DND-41 (cell line): ENCODE measurements around the gene TMA7B.

Experiments used
- ATAC-seq: fragments of 200-7000 bp; cut with Tn5 transposase; 3 replicates; pipeline ENCODE4 v1.9.1; 2021; ENCODE audit warnings: low read depth; ENCODE audit not compliant: insufficient read depth
- DNase-seq: peaks from one replicate; pipeline ENCODE4 v3.0.0-alpha.2; 2020
- H2AFZ ChIP-seq: 2 replicates; pipeline ENCODE4 v1.6.0; 2012; ENCODE audit warnings: low read depth, low read length
- H3K27ac ChIP-seq: 2 replicates; pipeline ENCODE4 v1.5.1; 2012; ENCODE audit warnings: low read length, inconsistent platforms
- H3K27me3 ChIP-seq: fragments of 200-600 bp; sonication (generic); 2 replicates; pipeline ENCODE4 v1.6.0; 2012; ENCODE audit warnings: low read length, mild to moderate bottlenecking, inconsistent platforms; ENCODE audit not compliant: insufficient read depth, poor library complexity
- H3K36me3 ChIP-seq: 2 replicates; pipeline ENCODE4 v1.5.1; 2012; ENCODE audit warnings: low read length, inconsistent platforms; ENCODE audit not compliant: insufficient read depth
- H3K4me1 ChIP-seq: 2 replicates; pipeline ENCODE4 v1.5.1; 2012; ENCODE audit warnings: mild to moderate bottlenecking, low read length; ENCODE audit not compliant: insufficient read depth
- H3K4me2 ChIP-seq: 2 replicates; pipeline ENCODE4 v1.6.0; 2012; ENCODE audit warnings: mild to moderate bottlenecking, moderate library complexity, low read length, inconsistent platforms; ENCODE audit not compliant: insufficient read depth
- H3K4me3 ChIP-seq, 2 experiments: fragments of 200-600 bp in 1 of 2; shearing (Covaris generic) in 1 of 2; 2 replicates each; pipeline ENCODE4 v1.5.1; 2012 to 2016; ENCODE audit warnings: inconsistent platforms in 2 of 2, low read length in 2 of 2, mild to moderate bottlenecking in 2 of 2, low read depth in 1 of 2, moderate library complexity in 1 of 2
- H3K79me2 ChIP-seq: 2 replicates; pipeline ENCODE4 v1.6.0; 2012; ENCODE audit warnings: low read length, inconsistent platforms; ENCODE audit not compliant: insufficient read depth
- H3K9ac ChIP-seq: 2 replicates; pipeline ENCODE4 v1.6.0; 2012; ENCODE audit warnings: low read depth, mild to moderate bottlenecking, inconsistent platforms, low read length, moderate library complexity
- H3K9me3 ChIP-seq: 2 replicates; pipeline ENCODE4 v1.5.1; 2012; ENCODE audit warnings: low read length, moderate library complexity, mild to moderate bottlenecking, inconsistent platforms; ENCODE audit not compliant: insufficient read depth, severe bottlenecking
- H4K20me1 ChIP-seq: 2 replicates; pipeline ENCODE4 v1.6.0; 2012; ENCODE audit warnings: low read length; ENCODE audit not compliant: insufficient read depth
- CTCF ChIP-seq: IDR thresholded peaks from 2 replicates; pipeline ENCODE4 v1.5.1; 2012; ENCODE audit warnings: borderline replicate concordance, low read length, moderate library complexity, mild to moderate bottlenecking; ENCODE audit not compliant: poor library complexity, severe bottlenecking; ENCODE audit errors: extremely low read depth
- EZH2 ChIP-seq: IDR thresholded peaks from 3 replicates; pipeline ENCODE4 v1.6.1; 2012; ENCODE audit warnings: borderline replicate concordance, low read depth, mild to moderate bottlenecking, moderate library complexity, low read length, inconsistent platforms; ENCODE audit not compliant: severe bottlenecking

Gene TMA7B

GRCh38 chr22:39935116-39935515 lies 25.1 kb upstream of the TMA7B start:
- Histone ChIP-seq H3K9me3 (no peaks in the 10 kb centered on the region), H3K4me2 (no peak overlapping the region), H3K4me3 (no peak overlapping the region), H3K36me3 (peaks cover 38% of the 10 kb centered on the region), H4K20me1 (no peaks in the 10 kb centered on the region), H3K27me3 (no peaks in the 10 kb centered on the region), H3K79me2 (peaks cover 98% of the 10 kb centered on the region), H3K9ac (no peak overlapping the region), H3K4me1 (peaks cover 49% of the 10 kb centered on the region), H2AFZ (no peak overlapping the region), H3K27ac (peak overlapping the region; percentile 29; the same call in 1 of the 2 replicates)
- ATAC-seq = no peak
- DNase-seq = no peak
- TF ChIP-seq EZH2 (no peak), CTCF (no peak)

DNA sequence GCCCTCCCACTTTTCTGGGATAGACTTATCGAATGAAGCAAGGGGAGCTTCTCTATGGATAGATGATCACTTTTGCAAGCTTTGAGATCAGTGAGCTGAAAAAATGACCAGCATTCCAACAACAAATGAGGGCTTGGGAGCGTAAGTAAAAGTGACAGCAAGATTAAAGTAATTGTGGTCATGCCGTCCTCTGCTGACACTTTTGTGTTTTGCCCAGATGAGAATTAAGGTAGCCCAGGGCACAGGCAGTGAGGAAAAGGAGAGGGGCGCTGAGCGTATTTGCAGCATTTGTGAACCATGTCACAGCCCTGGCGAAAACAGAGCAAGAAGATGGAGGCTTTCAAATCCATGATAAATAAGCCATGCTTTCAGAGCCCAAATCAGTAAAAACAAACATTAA lies 24.6 kb upstream of the TMA7B start:
- H3K4me1 ChIP-seq = peaks cover 49% of the 10 kb centered on the region

DNA sequence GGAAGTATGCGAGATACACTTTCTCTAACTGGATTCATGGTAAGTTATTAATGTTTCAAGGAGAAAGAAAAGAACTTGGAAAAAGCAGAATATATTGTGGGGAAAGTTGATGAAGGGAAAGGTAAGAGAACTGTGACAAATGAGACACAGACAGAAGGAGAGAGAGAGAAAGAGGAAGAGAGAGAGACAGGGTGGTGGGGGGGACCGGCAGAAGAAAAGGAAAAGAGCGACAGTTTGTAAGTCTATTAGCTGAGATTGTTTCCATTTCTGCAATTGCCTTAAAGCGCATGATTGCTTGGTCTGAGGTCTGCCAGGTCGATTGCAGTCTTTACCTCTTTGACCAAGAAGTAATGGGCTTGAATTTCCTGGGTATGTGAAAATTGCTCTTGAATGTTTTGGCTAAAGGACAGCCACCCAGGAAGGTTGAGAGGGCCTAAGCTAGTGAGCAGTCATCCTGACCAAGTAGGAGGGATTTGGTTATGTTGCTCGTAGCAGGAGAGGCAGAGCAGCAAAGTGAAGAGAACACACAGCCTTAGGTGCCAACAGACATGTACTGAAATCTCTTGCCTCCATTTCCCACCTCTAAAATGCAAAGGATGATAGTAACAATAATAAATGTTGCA lies 23.6 kb upstream of the TMA7B start:
- Histone ChIP-seq H3K4me1 (peaks cover 47% of the 10 kb centered on the region), H4K20me1 (no peaks in the 10 kb centered on the region), H2AFZ (no peak overlapping the region), H3K4me2 (no peak overlapping the region), H3K4me3 (no peak overlapping the region), H3K9me3 (no peaks in the 10 kb centered on the region), H3K36me3 (peaks cover 32% of the 10 kb centered on the region), H3K9ac (no peak overlapping the region), H3K27ac (peak overlapping the region; percentile 27; the same call in 1 of the 2 replicates), H3K79me2 (peaks cover 98% of the 10 kb centered on the region), H3K27me3 (no peaks in the 10 kb centered on the region)
- DNase-seq (no peak), ATAC-seq (no peak)
- TF ChIP-seq EZH2 (no peak), CTCF (no peak)

More for the DNA sequence above, 24.6 kb upstream of the TMA7B start:
- H4K20me1 ChIP-seq = no peaks in the 10 kb centered on the region
- H3K4me3 ChIP-seq = no peak overlapping the region
- no peak overlapping the region for H2AFZ ChIP-seq
- ATAC-seq = no peak
- H3K9ac ChIP-seq = no peak overlapping the region
- no peak overlapping the region for H3K4me2 ChIP-seq
- no peaks in the 10 kb centered on the region for H3K9me3 ChIP-seq
- no peaks in the 10 kb centered on the region for H3K27me3 ChIP-seq
- H3K27ac ChIP-seq = peak overlapping the region; percentile 46
- H3K79me2 ChIP-seq = peaks cover 98% of the 10 kb centered on the region
- H3K36me3 ChIP-seq = peaks cover 36% of the 10 kb centered on the region
- DNase-seq = no peak
- no peak for TF ChIP-seq EZH2
- TF ChIP-seq CTCF = no peak

DNA sequence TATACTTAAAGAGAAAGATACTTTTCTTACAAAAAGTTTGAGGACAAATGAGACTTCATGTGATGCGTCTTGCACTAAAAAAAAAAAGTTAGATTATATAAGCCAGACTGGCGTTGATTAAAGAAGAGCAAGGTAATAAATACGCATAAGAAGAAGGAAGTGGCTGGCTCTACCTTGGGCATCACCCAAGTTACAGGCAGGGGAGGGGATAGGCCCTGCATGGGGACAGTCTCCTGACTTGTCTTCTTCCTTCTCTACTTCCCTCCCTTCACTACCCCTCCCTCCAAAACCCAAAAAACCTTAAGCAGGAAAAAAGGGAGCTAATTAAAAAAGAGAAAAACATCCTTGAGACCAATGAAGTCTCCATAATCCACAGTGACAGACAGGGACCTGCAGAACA lies 22.3 kb upstream of the TMA7B start:
- no peak for DNase-seq
- Histone ChIP-seq H2AFZ (no peak overlapping the region), H3K27ac (peak overlapping the region; percentile 19; the same call in 1 of the 2 replicates), H3K4me1 (peaks cover 48% of the 10 kb centered on the region), H3K4me2 (no peak overlapping the region), H3K4me3 (no peak overlapping the region), H3K27me3 (no peaks in the 10 kb centered on the region), H4K20me1 (no peaks in the 10 kb centered on the region), H3K9ac (no peak overlapping the region), H3K36me3 (peaks cover 35% of the 10 kb centered on the region), H3K9me3 (no peaks in the 10 kb centered on the region), H3K79me2 (peaks cover 98% of the 10 kb centered on the region)
- TF ChIP-seq EZH2 (no peak), CTCF (no peak)
- ATAC-seq = no peak
